Astrocyte (in vitro differentiated cells and primary cell): ENCODE results near the gene FTO. TPM values are rescaled to one million over a fixed set of nuclear protein-coding genes. Genes with fewer than 3 reads are reported as not detected.

Source experiments
- DNase-seq: peaks from one replicate; pipeline ENCODE4 v3.0.0-alpha.2; 2010; ENCODE audit warnings: low read depth
- FAIRE-seq: peaks from 2 replicates; lab custom pipeline; 2011; peaks lifted over from hg19 to GRCh38; lab: Jason Lieb, UNC
- H2AFZ ChIP-seq: 2 replicates; pipeline ENCODE4 v1.6.0; 2012; ENCODE audit warnings: low read depth, low read length, inconsistent platforms
- H3K27ac ChIP-seq: 2 replicates; pipeline ENCODE4 v1.5.1; 2011; ENCODE audit warnings: low read depth, low read length, inconsistent platforms
- H3K27me3 ChIP-seq: 2 replicates; pipeline ENCODE4 v1.6.0; 2011; ENCODE audit warnings: low read length, inconsistent platforms; ENCODE audit not compliant: insufficient read depth
- H3K36me3 ChIP-seq: 2 replicates; pipeline ENCODE4 v1.5.1; 2011; ENCODE audit warnings: low read length, inconsistent platforms; ENCODE audit not compliant: insufficient read depth
- H3K4me1 ChIP-seq: 2 replicates; pipeline ENCODE4 v1.5.1; 2011; ENCODE audit warnings: low read length, inconsistent platforms; ENCODE audit not compliant: insufficient read depth
- H3K4me2 ChIP-seq: 2 replicates; pipeline ENCODE4 v1.6.0; 2012; ENCODE audit warnings: low read length, inconsistent platforms
- H3K4me3 ChIP-seq: 2 replicates; pipeline ENCODE4 v1.5.1; 2011; ENCODE audit warnings: low read depth, mild to moderate bottlenecking, low read length, inconsistent platforms; ENCODE audit not compliant: insufficient read depth
- H3K79me2 ChIP-seq: 2 replicates; pipeline ENCODE4 v1.6.0; 2012; ENCODE audit warnings: mild to moderate bottlenecking, low read length, inconsistent platforms; ENCODE audit not compliant: insufficient read depth
- H3K9ac ChIP-seq: 2 replicates; pipeline ENCODE4 v1.6.0; 2012; ENCODE audit warnings: mild to moderate bottlenecking, low read length, inconsistent platforms
- H3K9me3 ChIP-seq: 2 replicates; pipeline ENCODE4 v1.5.1; 2012; ENCODE audit warnings: low read depth, mild to moderate bottlenecking, low read length, inconsistent platforms; ENCODE audit not compliant: insufficient read depth
- H4K20me1 ChIP-seq: 2 replicates; pipeline ENCODE4 v1.6.0; 2012; ENCODE audit warnings: low read length, inconsistent platforms; ENCODE audit not compliant: insufficient read depth
- H3K27ac Mint-ChIP-seq: one replicate; pipeline ENCODE4 v1.8.0; 2021; ENCODE audit warnings: mild to moderate bottlenecking, mixed read lengths; ENCODE audit not compliant: unreplicated experiment
- H3K27me3 Mint-ChIP-seq: one replicate; pipeline ENCODE4 v1.8.0; 2021; ENCODE audit warnings: low read depth, mixed read lengths; ENCODE audit not compliant: unreplicated experiment
- H3K36me3 Mint-ChIP-seq: one replicate; pipeline ENCODE4 v1.8.0; 2021; ENCODE audit warnings: low read depth, mixed read lengths; ENCODE audit not compliant: unreplicated experiment
- H3K4me1 Mint-ChIP-seq: one replicate; pipeline ENCODE4 v1.8.0; 2021; ENCODE audit warnings: low read depth, mixed read lengths; ENCODE audit not compliant: unreplicated experiment
- H3K4me3 Mint-ChIP-seq: one replicate; pipeline ENCODE4 v1.8.0; 2021; ENCODE audit warnings: mild to moderate bottlenecking, moderate library complexity, mixed read lengths; ENCODE audit not compliant: unreplicated experiment
- H3K9me3 Mint-ChIP-seq: one replicate; pipeline ENCODE4 v1.8.0; 2021; ENCODE audit warnings: mild to moderate bottlenecking, mixed read lengths; ENCODE audit not compliant: unreplicated experiment
- EZH2 ChIP-seq: IDR thresholded peaks from 2 replicates; pipeline ENCODE4 v1.6.1; 2012; ENCODE audit warnings: mild to moderate bottlenecking, low read length, inconsistent platforms; ENCODE audit not compliant: insufficient read depth
- total RNA-seq: library from RNA; stranded (reverse); gene quantifications from 2 replicates; pipeline ENCODE4 v1.2.1, GENCODE V29; 2021
- TF ChIP-seq, protein P1 (sequence below): IDR thresholded peaks from 2 replicates; pipeline ENCODE4 v1.5.1; 2011; ENCODE audit warnings: low read depth, mild to moderate bottlenecking, inconsistent platforms, low read length, moderate library complexity; ENCODE audit not compliant: insufficient read depth

FTO gene
- total RNA-seq, 1 donor from 2014 or later: 73.1 TPM

DNA sequence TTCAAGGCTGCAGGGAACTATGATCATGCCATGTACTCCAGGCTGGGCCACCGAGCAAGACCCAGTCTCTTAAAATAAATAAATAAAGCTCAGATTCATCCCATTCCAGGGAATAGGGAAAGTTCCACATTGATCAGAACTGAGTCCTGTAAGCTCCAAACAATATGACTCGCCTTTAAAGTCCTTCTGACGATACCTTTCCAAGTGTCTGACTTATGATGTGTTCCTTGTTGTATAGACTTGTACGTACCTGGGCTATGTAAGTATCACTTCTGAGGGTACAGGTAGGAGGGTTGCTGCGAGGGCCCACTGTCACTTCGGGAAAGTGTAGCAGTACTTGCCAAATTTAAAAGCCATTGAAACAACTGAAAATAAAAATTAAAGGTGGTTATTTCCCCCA is 329.8 kb downstream of the FTO start:
- no peak overlapping the region for H3K4me2 ChIP-seq

DNA sequence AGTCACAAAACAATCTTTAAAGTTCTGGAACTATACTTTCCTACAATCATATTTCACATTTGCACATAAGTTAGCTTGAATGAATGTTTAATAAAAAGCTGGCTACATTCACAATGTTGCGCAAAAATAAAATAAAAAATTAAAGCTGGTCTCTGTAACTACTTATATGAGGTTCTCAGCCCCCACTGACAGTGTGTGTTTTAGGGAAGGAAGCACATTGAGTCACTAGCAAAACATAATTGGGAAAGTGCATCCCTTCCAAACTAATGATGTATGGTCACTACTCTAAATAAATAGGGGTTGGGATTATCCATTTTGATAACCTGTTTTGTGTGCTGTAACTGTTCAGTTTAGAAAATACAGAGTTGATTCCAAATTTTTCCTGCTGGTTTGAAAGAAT is 330.7 kb downstream of the FTO start:
- peaks cover 5% of the 10 kb centered on the region for H3K9me3 Mint-ChIP-seq

More for the DNA sequence above, 329.8 kb downstream of the FTO start:
- H3K27ac Mint-ChIP-seq: no peak overlapping the region
- Histone ChIP-seq H3K9me3 (no peaks in the 10 kb centered on the region), H3K4me1 (no peaks in the 10 kb centered on the region), H3K36me3 (no peaks in the 10 kb centered on the region), H4K20me1 (no peaks in the 10 kb centered on the region), H3K79me2 (no peaks in the 10 kb centered on the region), H3K4me3 (no peak overlapping the region), H3K27ac (no peak overlapping the region), H2AFZ (no peak overlapping the region), H3K27me3 (no peaks in the 10 kb centered on the region), H3K9ac (no peak overlapping the region)
- H3K4me1 Mint-ChIP-seq: no peaks in the 10 kb centered on the region
- no peak overlapping the region for H3K4me3 Mint-ChIP-seq
- FAIRE-seq (no peak), DNase-seq (no peak)
- TF ChIP-seq, protein P1, sequence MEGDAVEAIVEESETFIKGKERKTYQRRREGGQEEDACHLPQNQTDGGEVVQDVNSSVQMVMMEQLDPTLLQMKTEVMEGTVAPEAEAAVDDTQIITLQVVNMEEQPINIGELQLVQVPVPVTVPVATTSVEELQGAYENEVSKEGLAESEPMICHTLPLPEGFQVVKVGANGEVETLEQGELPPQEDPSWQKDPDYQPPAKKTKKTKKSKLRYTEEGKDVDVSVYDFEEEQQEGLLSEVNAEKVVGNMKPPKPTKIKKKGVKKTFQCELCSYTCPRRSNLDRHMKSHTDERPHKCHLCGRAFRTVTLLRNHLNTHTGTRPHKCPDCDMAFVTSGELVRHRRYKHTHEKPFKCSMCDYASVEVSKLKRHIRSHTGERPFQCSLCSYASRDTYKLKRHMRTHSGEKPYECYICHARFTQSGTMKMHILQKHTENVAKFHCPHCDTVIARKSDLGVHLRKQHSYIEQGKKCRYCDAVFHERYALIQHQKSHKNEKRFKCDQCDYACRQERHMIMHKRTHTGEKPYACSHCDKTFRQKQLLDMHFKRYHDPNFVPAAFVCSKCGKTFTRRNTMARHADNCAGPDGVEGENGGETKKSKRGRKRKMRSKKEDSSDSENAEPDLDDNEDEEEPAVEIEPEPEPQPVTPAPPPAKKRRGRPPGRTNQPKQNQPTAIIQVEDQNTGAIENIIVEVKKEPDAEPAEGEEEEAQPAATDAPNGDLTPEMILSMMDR: no peak
- TF ChIP-seq EZH2: no peak
- peaks cover 5% of the 10 kb centered on the region for H3K9me3 Mint-ChIP-seq
- H3K36me3 Mint-ChIP-seq: peaks cover 18% of the 10 kb centered on the region
- H3K27me3 Mint-ChIP-seq: no peaks in the 10 kb centered on the region

DNA sequence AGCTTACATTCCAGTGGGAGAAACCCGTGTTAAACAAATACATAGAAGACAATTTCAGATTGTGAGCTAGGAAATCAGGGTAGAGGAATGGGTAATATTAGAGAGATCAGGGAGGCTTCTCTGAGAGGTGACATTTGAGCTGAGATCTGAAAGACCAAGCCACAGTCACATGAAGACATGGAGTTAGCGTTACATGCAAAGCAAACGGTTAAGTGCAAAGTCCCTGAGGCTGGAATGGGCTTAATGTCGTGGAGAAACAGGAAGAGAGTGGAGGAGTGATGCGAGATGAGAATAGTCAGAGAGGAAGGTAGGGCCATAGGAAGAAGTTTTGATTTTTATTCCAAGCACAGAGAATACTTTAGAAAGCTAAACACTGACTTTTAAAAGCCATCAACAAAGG is 336.5 kb downstream of the FTO start:
- TF ChIP-seq, protein P1: no peak
- TF ChIP-seq EZH2: no peak
- Mint-ChIP-seq H3K4me1 (no peaks in the 10 kb centered on the region), H3K36me3 (peaks cover 27% of the 10 kb centered on the region), H3K9me3 (no peaks in the 10 kb centered on the region), H3K27me3 (no peaks in the 10 kb centered on the region), H3K27ac (no peak overlapping the region), H3K4me3 (no peak overlapping the region)
- Histone ChIP-seq H2AFZ (no peak overlapping the region), H3K27me3 (no peaks in the 10 kb centered on the region), H3K4me2 (no peak overlapping the region), H3K9me3 (no peaks in the 10 kb centered on the region), H4K20me1 (no peaks in the 10 kb centered on the region), H3K4me1 (no peaks in the 10 kb centered on the region), H3K27ac (no peak overlapping the region), H3K4me3 (no peak overlapping the region), H3K79me2 (no peaks in the 10 kb centered on the region), H3K9ac (no peak overlapping the region), H3K36me3 (no peaks in the 10 kb centered on the region)
- FAIRE-seq: no peak
- no peak for DNase-seq

More for the DNA sequence above, 330.7 kb downstream of the FTO start:
- TF ChIP-seq EZH2: no peak
- TF ChIP-seq, protein P1: no peak
- Mint-ChIP-seq H3K4me1 (no peaks in the 10 kb centered on the region), H3K27ac (no peak overlapping the region), H3K36me3 (peaks cover 19% of the 10 kb centered on the region), H3K27me3 (no peaks in the 10 kb centered on the region), H3K4me3 (no peak overlapping the region)
- Histone ChIP-seq H3K27me3 (no peaks in the 10 kb centered on the region), H3K36me3 (no peaks in the 10 kb centered on the region), H3K79me2 (no peaks in the 10 kb centered on the region), H3K4me2 (no peak overlapping the region), H3K27ac (no peak overlapping the region), H4K20me1 (no peaks in the 10 kb centered on the region), H3K9me3 (no peaks in the 10 kb centered on the region), H3K9ac (no peak overlapping the region), H3K4me3 (no peak overlapping the region), H2AFZ (no peak overlapping the region), H3K4me1 (no peaks in the 10 kb centered on the region)
- no peak for DNase-seq
- FAIRE-seq: no peak
